Astrocyte (in vitro differentiated cells and primary cell): Measurements from ENCODE around the gene ZC3H12D. TPM values are rescaled to one million over a fixed set of nuclear protein-coding genes. Genes with fewer than 3 reads are reported as not detected.
"Not testable (repeated sequence)": the region's sequence is repeated elsewhere in the genome, so short reads cannot be mapped to it uniquely, and the experiment has no call there.

Experiments
- DNase-seq: peaks from one replicate; pipeline ENCODE4 v3.0.0-alpha.2; 2010; ENCODE audit warnings: low read depth
- FAIRE-seq: peaks from 2 replicates; lab custom pipeline; 2011; peaks lifted over from hg19 to GRCh38; lab: Jason Lieb, UNC
- H2AFZ ChIP-seq: 2 replicates; pipeline ENCODE4 v1.6.0; 2012; ENCODE audit warnings: low read depth, low read length, inconsistent platforms
- H3K27ac ChIP-seq: 2 replicates; pipeline ENCODE4 v1.5.1; 2011; ENCODE audit warnings: low read depth, low read length, inconsistent platforms
- H3K27me3 ChIP-seq: 2 replicates; pipeline ENCODE4 v1.6.0; 2011; ENCODE audit warnings: low read length, inconsistent platforms; ENCODE audit not compliant: insufficient read depth
- H3K36me3 ChIP-seq: 2 replicates; pipeline ENCODE4 v1.5.1; 2011; ENCODE audit warnings: low read length, inconsistent platforms; ENCODE audit not compliant: insufficient read depth
- H3K4me1 ChIP-seq: 2 replicates; pipeline ENCODE4 v1.5.1; 2011; ENCODE audit warnings: low read length, inconsistent platforms; ENCODE audit not compliant: insufficient read depth
- H3K4me2 ChIP-seq: 2 replicates; pipeline ENCODE4 v1.6.0; 2012; ENCODE audit warnings: low read length, inconsistent platforms
- H3K4me3 ChIP-seq: 2 replicates; pipeline ENCODE4 v1.5.1; 2011; ENCODE audit warnings: low read depth, mild to moderate bottlenecking, low read length, inconsistent platforms; ENCODE audit not compliant: insufficient read depth
- H3K79me2 ChIP-seq: 2 replicates; pipeline ENCODE4 v1.6.0; 2012; ENCODE audit warnings: mild to moderate bottlenecking, low read length, inconsistent platforms; ENCODE audit not compliant: insufficient read depth
- H3K9ac ChIP-seq: 2 replicates; pipeline ENCODE4 v1.6.0; 2012; ENCODE audit warnings: mild to moderate bottlenecking, low read length, inconsistent platforms
- H3K9me3 ChIP-seq: 2 replicates; pipeline ENCODE4 v1.5.1; 2012; ENCODE audit warnings: low read depth, mild to moderate bottlenecking, low read length, inconsistent platforms; ENCODE audit not compliant: insufficient read depth
- H4K20me1 ChIP-seq: 2 replicates; pipeline ENCODE4 v1.6.0; 2012; ENCODE audit warnings: low read length, inconsistent platforms; ENCODE audit not compliant: insufficient read depth
- H3K27ac Mint-ChIP-seq: one replicate; pipeline ENCODE4 v1.8.0; 2021; ENCODE audit warnings: mild to moderate bottlenecking, mixed read lengths; ENCODE audit not compliant: unreplicated experiment
- H3K27me3 Mint-ChIP-seq: one replicate; pipeline ENCODE4 v1.8.0; 2021; ENCODE audit warnings: low read depth, mixed read lengths; ENCODE audit not compliant: unreplicated experiment
- H3K36me3 Mint-ChIP-seq: one replicate; pipeline ENCODE4 v1.8.0; 2021; ENCODE audit warnings: low read depth, mixed read lengths; ENCODE audit not compliant: unreplicated experiment
- H3K4me1 Mint-ChIP-seq: one replicate; pipeline ENCODE4 v1.8.0; 2021; ENCODE audit warnings: low read depth, mixed read lengths; ENCODE audit not compliant: unreplicated experiment
- H3K4me3 Mint-ChIP-seq: one replicate; pipeline ENCODE4 v1.8.0; 2021; ENCODE audit warnings: mild to moderate bottlenecking, moderate library complexity, mixed read lengths; ENCODE audit not compliant: unreplicated experiment
- H3K9me3 Mint-ChIP-seq: one replicate; pipeline ENCODE4 v1.8.0; 2021; ENCODE audit warnings: mild to moderate bottlenecking, mixed read lengths; ENCODE audit not compliant: unreplicated experiment
- EZH2 ChIP-seq: IDR thresholded peaks from 2 replicates; pipeline ENCODE4 v1.6.1; 2012; ENCODE audit warnings: mild to moderate bottlenecking, low read length, inconsistent platforms; ENCODE audit not compliant: insufficient read depth
- total RNA-seq: library from RNA; stranded (reverse); gene quantifications from 2 replicates; pipeline ENCODE4 v1.2.1, GENCODE V29; 2021
- TF ChIP-seq, protein P1 (sequence below): IDR thresholded peaks from 2 replicates; pipeline ENCODE4 v1.5.1; 2011; ENCODE audit warnings: low read depth, mild to moderate bottlenecking, inconsistent platforms, low read length, moderate library complexity; ENCODE audit not compliant: insufficient read depth

ZC3H12D gene
- total RNA-seq, 1 donor from 2014 or later = 0.05 TPM

DNA sequence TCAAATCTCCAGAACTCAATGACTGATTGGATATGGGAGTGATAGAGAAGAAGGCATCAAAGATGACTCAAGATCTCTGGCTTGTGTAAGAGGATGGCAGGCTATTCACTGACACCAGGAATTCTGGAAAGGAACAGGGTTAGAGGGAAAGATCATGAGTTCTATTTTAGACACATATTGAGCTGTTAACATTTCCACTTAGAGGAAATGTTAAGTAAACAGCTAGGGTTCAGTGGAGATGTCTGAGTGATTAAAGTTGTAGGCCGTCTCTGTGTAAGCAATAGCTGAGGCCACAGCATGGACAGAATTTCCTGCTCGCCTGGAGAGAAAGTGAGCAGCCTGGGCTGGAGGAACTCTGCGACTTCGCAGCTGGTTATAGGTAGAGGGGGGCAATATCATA, 21.0 kb downstream of the ZC3H12D start:
- FAIRE-seq = no peak
- Mint-ChIP-seq H3K4me1 (peaks cover 3% of the 10 kb centered on the region), H3K27ac (no peak overlapping the region), H3K9me3 (peaks cover 4% of the 10 kb centered on the region), H3K36me3 (peaks cover 2% of the 10 kb centered on the region), H3K27me3 (peaks cover 19% of the 10 kb centered on the region), H3K4me3 (no peak overlapping the region)
- TF ChIP-seq, protein P1, sequence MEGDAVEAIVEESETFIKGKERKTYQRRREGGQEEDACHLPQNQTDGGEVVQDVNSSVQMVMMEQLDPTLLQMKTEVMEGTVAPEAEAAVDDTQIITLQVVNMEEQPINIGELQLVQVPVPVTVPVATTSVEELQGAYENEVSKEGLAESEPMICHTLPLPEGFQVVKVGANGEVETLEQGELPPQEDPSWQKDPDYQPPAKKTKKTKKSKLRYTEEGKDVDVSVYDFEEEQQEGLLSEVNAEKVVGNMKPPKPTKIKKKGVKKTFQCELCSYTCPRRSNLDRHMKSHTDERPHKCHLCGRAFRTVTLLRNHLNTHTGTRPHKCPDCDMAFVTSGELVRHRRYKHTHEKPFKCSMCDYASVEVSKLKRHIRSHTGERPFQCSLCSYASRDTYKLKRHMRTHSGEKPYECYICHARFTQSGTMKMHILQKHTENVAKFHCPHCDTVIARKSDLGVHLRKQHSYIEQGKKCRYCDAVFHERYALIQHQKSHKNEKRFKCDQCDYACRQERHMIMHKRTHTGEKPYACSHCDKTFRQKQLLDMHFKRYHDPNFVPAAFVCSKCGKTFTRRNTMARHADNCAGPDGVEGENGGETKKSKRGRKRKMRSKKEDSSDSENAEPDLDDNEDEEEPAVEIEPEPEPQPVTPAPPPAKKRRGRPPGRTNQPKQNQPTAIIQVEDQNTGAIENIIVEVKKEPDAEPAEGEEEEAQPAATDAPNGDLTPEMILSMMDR = no peak
- TF ChIP-seq EZH2 = no peak
- H3K4me1 ChIP-seq = peaks cover 5% of the 10 kb centered on the region
- H3K4me2 ChIP-seq = no peak overlapping the region
- H3K27ac ChIP-seq = no peak overlapping the region
- no peaks in the 10 kb centered on the region for H3K9me3 ChIP-seq
- H4K20me1 ChIP-seq = no peaks in the 10 kb centered on the region
- H3K27me3 ChIP-seq = no peaks in the 10 kb centered on the region
- H2AFZ ChIP-seq = no peak overlapping the region
- no peak for DNase-seq
- H3K9ac ChIP-seq = no peak overlapping the region
- no peak overlapping the region for H3K4me3 ChIP-seq
- H3K79me2 ChIP-seq = no peaks in the 10 kb centered on the region
- no peaks in the 10 kb centered on the region for H3K36me3 ChIP-seq

- H3K9me3 Mint-ChIP-seq, H3K9ac ChIP-seq, H3K79me2 ChIP-seq, DNase-seq, H3K9me3 ChIP-seq, FAIRE-seq, H3K27ac ChIP-seq, H3K4me1 Mint-ChIP-seq, H3K36me3 ChIP-seq, H3K27ac Mint-ChIP-seq, H3K4me2 ChIP-seq, H3K36me3 Mint-ChIP-seq, H3K27me3 ChIP-seq, H4K20me1 ChIP-seq, H2AFZ ChIP-seq, H3K4me3 Mint-ChIP-seq, H3K4me3 ChIP-seq, H3K4me1 ChIP-seq: not testable (repeated sequence)
- H3K27me3 Mint-ChIP-seq = peaks cover 13% of the 10 kb centered on the region
Measured at GRCh38 chr6:149462712-149463111, 22.1 kb downstream of the ZC3H12D start.

- H3K9me3 Mint-ChIP-seq = peaks cover 4% of the 10 kb centered on the region
- no peak overlapping the region for H3K27ac Mint-ChIP-seq
- FAIRE-seq = no peak
- H3K4me1 Mint-ChIP-seq = peaks cover 3% of the 10 kb centered on the region
- H4K20me1 ChIP-seq = no peaks in the 10 kb centered on the region
- no peak for DNase-seq
- H3K9me3 ChIP-seq = no peaks in the 10 kb centered on the region
- no peaks in the 10 kb centered on the region for H3K36me3 ChIP-seq
- no peak overlapping the region for H3K4me3 Mint-ChIP-seq
- TF ChIP-seq, protein P1 = no peak
- no peak for TF ChIP-seq EZH2
- no peak overlapping the region for H3K4me2 ChIP-seq
- no peak overlapping the region for H3K9ac ChIP-seq
- H3K4me1 ChIP-seq = peaks cover 5% of the 10 kb centered on the region
- H2AFZ ChIP-seq = no peak overlapping the region
- H3K27me3 ChIP-seq = no peaks in the 10 kb centered on the region
- H3K36me3 Mint-ChIP-seq = peaks cover 2% of the 10 kb centered on the region
- H3K4me3 ChIP-seq = no peak overlapping the region
- H3K79me2 ChIP-seq = no peaks in the 10 kb centered on the region
- H3K27ac ChIP-seq = no peak overlapping the region
- peaks cover 15% of the 10 kb centered on the region for H3K27me3 Mint-ChIP-seq
Measured at GRCh38 chr6:149461670-149462069, 23.1 kb downstream of the ZC3H12D start.

GRCh38 chr6:149460249-149460648, 24.6 kb downstream of the ZC3H12D start:
- H3K4me3 Mint-ChIP-seq, H3K4me1 Mint-ChIP-seq, H3K27me3 ChIP-seq, H3K4me3 ChIP-seq, H3K36me3 ChIP-seq, H3K9ac ChIP-seq, H3K9me3 Mint-ChIP-seq, H3K9me3 ChIP-seq, H4K20me1 ChIP-seq, FAIRE-seq, H3K4me2 ChIP-seq, H3K27ac Mint-ChIP-seq, DNase-seq, H3K4me1 ChIP-seq, H3K36me3 Mint-ChIP-seq, H3K79me2 ChIP-seq, H2AFZ ChIP-seq: not testable (repeated sequence)
- H3K27ac ChIP-seq = peak overlapping the region; percentile 8
- H3K27me3 Mint-ChIP-seq = peaks cover 17% of the 10 kb centered on the region
